CD4-positive, alpha-beta T cell (primary cell): ENCODE results near the gene GRK2. TPM values are rescaled to one million over a fixed set of nuclear protein-coding genes. Genes with fewer than 3 reads are reported as not detected.

Source experiments
- ATAC-seq: fragments of 200-7000 bp; cut with Tn5 transposase; one replicate; pipeline ENCODE4 v1.10.0; 2022; ENCODE audit warnings: mild to moderate bottlenecking; ENCODE audit not compliant: poor library complexity
- CTCF ChIA-PET: fragments of 350-600 bp; sonication (Branson Sonifier 250); formaldehyde crosslinking; loops from one replicate; lab custom pipeline; 2021; ENCODE audit warnings: antibody characterized with exemption, inconsistent platforms; lab: Charles Lee
- POLR2A ChIA-PET: fragments of 350-600 bp; sonication (Branson Sonifier 250); formaldehyde crosslinking; loops from one replicate; lab custom pipeline; 2021; ENCODE audit warnings: antibody characterized with exemption, inconsistent platforms; lab: Charles Lee
- DNase-seq, 14 experiments: peaks; one replicate each; pipeline ENCODE4 v3.0.0-alpha.2; 2013 to 2020; ENCODE audit warnings: mixed read lengths in 2 of 14
- H3K27ac ChIP-seq, 2 donors: one replicate each; pipeline versions ENCODE4 v1.5.1 to v1.7.0; 2013; ENCODE audit warnings: low read length in 2 of 2, low read depth in 1 of 2, mild to moderate bottlenecking in 1 of 2
- H3K27me3 ChIP-seq, 2 experiments: 1 replicate in 1 of 2; 2 replicates in 1 of 2; pipeline versions ENCODE4 v1.6.1 to v1.7.0; 2013; ENCODE audit warnings: low read length in 2 of 2, control low read depth in 1 of 2, mild to moderate bottlenecking in 1 of 2, moderate library complexity in 1 of 2; ENCODE audit not compliant: insufficient read depth in 2 of 2, control insufficient read depth in 1 of 2
- H3K36me3 ChIP-seq: one replicate; pipeline ENCODE4 v1.6.1; 2013; ENCODE audit warnings: low read length, control low read depth; ENCODE audit not compliant: insufficient read depth
- H3K4me1 ChIP-seq: one replicate; pipeline ENCODE4 v1.6.1; 2013; ENCODE audit warnings: low read length, control low read depth; ENCODE audit not compliant: insufficient read depth
- H3K4me3 ChIP-seq: one replicate; pipeline ENCODE4 v1.5.1; 2013; ENCODE audit warnings: mild to moderate bottlenecking, low read length, moderate library complexity
- H3K9me3 ChIP-seq, 2 experiments: 1 replicate in 1 of 2; 2 replicates in 1 of 2; pipeline versions ENCODE4 v1.6.1 to v1.7.0; 2013; ENCODE audit warnings: low read length in 2 of 2, mild to moderate bottlenecking in 2 of 2, control low read depth in 1 of 2, moderate library complexity in 1 of 2; ENCODE audit not compliant: control insufficient read depth in 1 of 2, insufficient read depth in 1 of 2
- H3K27ac Mint-ChIP-seq: one replicate; pipeline ENCODE4 v1.8.0; 2020; ENCODE audit warnings: mixed read lengths
- H3K27me3 Mint-ChIP-seq: one replicate; pipeline ENCODE4 v1.8.0; 2021; ENCODE audit warnings: mixed read lengths
- H3K36me3 Mint-ChIP-seq: one replicate; pipeline ENCODE4 v1.8.0; 2021; ENCODE audit warnings: low read depth, mixed read lengths
- H3K4me1 Mint-ChIP-seq: one replicate; pipeline ENCODE4 v1.8.0; 2021; ENCODE audit warnings: low read depth, mixed read lengths
- H3K4me3 Mint-ChIP-seq: one replicate; pipeline ENCODE4 v1.8.0; 2020; ENCODE audit warnings: mild to moderate bottlenecking, mixed read lengths
- H3K9me3 Mint-ChIP-seq: one replicate; pipeline ENCODE4 v1.8.0; 2020; ENCODE audit warnings: mixed read lengths
- intact Hi-C, 2 experiments: fragments of 100-400 bp; cut with DNase I in 1 of 2; cut with micrococcal nuclease in 1 of 2; formaldehyde crosslinking; loops; one replicate each; pipeline versions ENCODE4 v1.15.1 to v1.9.0; 2023 to 2025; cut with DNase I, micrococcal nuclease
- total RNA-seq, 174 experiments: library from RNA in 2 of 174; stranded (reverse) in 2 of 174; gene quantifications; one replicate each; pipeline ENCODE4 v1.2.3 and lab custom pipeline; 2021 to 2026
- TF ChIP-seq, protein P1 (sequence below): fragments of 200-600 bp; IDR thresholded peaks from one replicate; pipeline ENCODE4 v1.8.0; 2022; ENCODE audit warnings: antibody characterized with exemption, mild to moderate bottlenecking

The GRK2 gene
- total RNA-seq, 2 experiments from 2014 or later, result 309 to 325 TPM

- Mint-ChIP-seq H3K27me3 (no peaks in the 10 kb centered on the region), H3K4me1 (peaks cover 68% of the 10 kb centered on the region), H3K4me3 (peak overlapping the region; percentile 100), H3K36me3 (peaks cover 64% of the 10 kb centered on the region), H3K27ac (peak overlapping the region; percentile 98), H3K9me3 (no peaks in the 10 kb centered on the region)
- peak overlapping the region; percentile 97 to 98 for H3K27ac ChIP-seq
- peak; percentile 50 for ATAC-seq
- TF ChIP-seq, protein P1, sequence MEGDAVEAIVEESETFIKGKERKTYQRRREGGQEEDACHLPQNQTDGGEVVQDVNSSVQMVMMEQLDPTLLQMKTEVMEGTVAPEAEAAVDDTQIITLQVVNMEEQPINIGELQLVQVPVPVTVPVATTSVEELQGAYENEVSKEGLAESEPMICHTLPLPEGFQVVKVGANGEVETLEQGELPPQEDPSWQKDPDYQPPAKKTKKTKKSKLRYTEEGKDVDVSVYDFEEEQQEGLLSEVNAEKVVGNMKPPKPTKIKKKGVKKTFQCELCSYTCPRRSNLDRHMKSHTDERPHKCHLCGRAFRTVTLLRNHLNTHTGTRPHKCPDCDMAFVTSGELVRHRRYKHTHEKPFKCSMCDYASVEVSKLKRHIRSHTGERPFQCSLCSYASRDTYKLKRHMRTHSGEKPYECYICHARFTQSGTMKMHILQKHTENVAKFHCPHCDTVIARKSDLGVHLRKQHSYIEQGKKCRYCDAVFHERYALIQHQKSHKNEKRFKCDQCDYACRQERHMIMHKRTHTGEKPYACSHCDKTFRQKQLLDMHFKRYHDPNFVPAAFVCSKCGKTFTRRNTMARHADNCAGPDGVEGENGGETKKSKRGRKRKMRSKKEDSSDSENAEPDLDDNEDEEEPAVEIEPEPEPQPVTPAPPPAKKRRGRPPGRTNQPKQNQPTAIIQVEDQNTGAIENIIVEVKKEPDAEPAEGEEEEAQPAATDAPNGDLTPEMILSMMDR, result no peak
- ChIA-PET CTCF (interaction anchor here (0.7 to 2.7 kb wide), 6 partner anchors 10 to 389 kb away, joined by 3 to 16 read pairs (median 4); partner anchors contain the start of genes ANKRD13D and NUDT8), POLR2A (interaction anchor here (0.9 to 4.2 kb wide), 42 partner anchors 9 to 1742 kb away, joined by 3 to 56 read pairs (median 6); partner anchors contain the start of genes AIP, ANKRD13D, CLCF1 and GRK2)
- H3K36me3 ChIP-seq, result peaks cover 37% of the 10 kb centered on the region
- H3K9me3 ChIP-seq, result no peaks in the 10 kb centered on the region
- intact Hi-C loops, result loop anchor here (2.0 to 10.0 kb wide), 5 partner anchors 22 to 267 kb away; partner anchors contain the start of genes CDK2AP2 (in 2 of the 2) and PITPNM1 (in 2 of the 2)
- H3K27me3 ChIP-seq, result no peaks in the 10 kb centered on the region
- peak overlapping the region; percentile 97 for H3K4me3 ChIP-seq
- peaks cover 43% of the 10 kb centered on the region for H3K4me1 ChIP-seq
- DNase-seq, result peak; percentile 58 to 96 (median 78)
Observed at GRCh38 chr11:67240576-67241389, 25.5 kb upstream of the GRK2 start.

GRCh38 chr11:67242548-67242947 is 23.7 kb upstream of the GRK2 start:
- peaks cover 82% of the 10 kb centered on the region for H3K36me3 Mint-ChIP-seq
- H3K4me3 Mint-ChIP-seq, result peak overlapping the region; percentile 100
- Histone ChIP-seq H3K4me3 (peak overlapping the region; percentile 97), H3K4me1 (peaks cover 43% of the 10 kb centered on the region), H3K36me3 (peaks cover 51% of the 10 kb centered on the region), H3K27me3 (no peaks in the 10 kb centered on the region), H3K9me3 (no peaks in the 10 kb centered on the region), H3K27ac (peak overlapping the region in 1 of 2 donors; percentile 32)
- intact Hi-C loops, result loop anchor here (5.0 to 10.0 kb wide), 3 partner anchors 52 to 265 kb away; partner anchors contain the start of genes CDK2AP2 (in 2 of the 2) and PITPNM1 (in 2 of the 2)
- no peaks in the 10 kb centered on the region for H3K9me3 Mint-ChIP-seq
- DNase-seq (no peak), ATAC-seq (no peak)
- ChIA-PET CTCF (interaction anchor here (1.3 kb wide), 1 partner anchor 103 kb away, joined by 3 read pairs; no protein-coding TSS in a partner anchor), POLR2A (interaction anchor here (1.6 kb wide), 1 partner anchor 111 kb away, joined by 7 read pairs; the partner anchor contains the start of gene POLD4)
- TF ChIP-seq, protein P1, result no peak
- no peaks in the 10 kb centered on the region for H3K27me3 Mint-ChIP-seq
- H3K4me1 Mint-ChIP-seq, result peaks cover 75% of the 10 kb centered on the region
- H3K27ac Mint-ChIP-seq, result peak overlapping the region; percentile 98

- Mint-ChIP-seq H3K9me3 (no peaks in the 10 kb centered on the region), H3K36me3 (peaks cover 87% of the 10 kb centered on the region), H3K27ac (peak overlapping the region; percentile 98), H3K27me3 (no peaks in the 10 kb centered on the region), H3K4me3 (peak overlapping the region; percentile 100), H3K4me1 (peaks cover 76% of the 10 kb centered on the region)
- ChIA-PET POLR2A (interaction anchor here (0.7 to 1.6 kb wide), 2 partner anchors 10 to 110 kb away, joined by 5 to 7 read pairs; partner anchors contain the start of gene POLD4), CTCF (interaction anchor here (1.2 to 1.3 kb wide), 2 partner anchors 8 to 103 kb away, joined by 3 read pairs; no protein-coding TSS in a partner anchor)
- DNase-seq (no peak), ATAC-seq (no peak)
- peak overlapping the region in 1 of 2 donors; percentile 32 for H3K27ac ChIP-seq
- H3K4me1 ChIP-seq, result peaks cover 43% of the 10 kb centered on the region
- H3K9me3 ChIP-seq, result no peaks in the 10 kb centered on the region
- H3K27me3 ChIP-seq, result no peaks in the 10 kb centered on the region
- intact Hi-C loops, result loop anchor here (5.0 to 10.0 kb wide), 3 partner anchors 52 to 264 kb away; partner anchors contain the start of genes CDK2AP2 (in 2 of the 2) and PITPNM1 (in 2 of the 2)
- TF ChIP-seq, protein P1, result no peak
- H3K4me3 ChIP-seq, result no peak overlapping the region
- H3K36me3 ChIP-seq, result peaks cover 56% of the 10 kb centered on the region
Observed at GRCh38 chr11:67243051-67243450, 23.2 kb upstream of the GRK2 start.
